ENCODE measurements around the gene RSL1D1. TPM values are rescaled to one million over a fixed set of nuclear protein-coding genes. Genes with fewer than 3 reads are reported as not detected.
A peak's percentile ranks its signal among the peaks of the same experiment; 100 is the strongest.

The RSL1D1 gene
- polyA plus RNA-seq, 1 experiment = 169 TPM

- POLR2A ChIA-PET = interaction anchor here (0.6 to 1.9 kb wide), 3 partner anchors 16 to 169 kb away, joined by 3 to 5 read pairs (median 3); partner anchors contain the start of gene ZC3H7A
- TF ChIP-seq CTCF (IDR thresholded peaks at IDR 0.05; ENCODE audit: low read depth, low read length) = no peak
- H3K4me3 ChIP-seq (ENCODE audit: low read depth, low read length) = peak overlapping the region; percentile 99
- no peaks in the 10 kb centered on the region for H3K27me3 ChIP-seq (ENCODE audit: control insufficient read depth, insufficient read depth, low read length)
- CTCF ChIA-PET = interaction anchor here (0.7 to 0.9 kb wide), 2 partner anchors 215 to 455 kb away, joined by 3 read pairs; no protein-coding TSS in a partner anchor
- DNase-seq (ENCODE audit: low read depth, low spot score) = no peak
- peak overlapping the region; percentile 78 for H3K27ac ChIP-seq (ENCODE audit: low read depth, low read length)
- H3K9me3 ChIP-seq (ENCODE audit: control insufficient read depth, insufficient read depth, low read length) = peaks cover 3% of the 10 kb centered on the region; the same call in 1 of the 2 replicates
Observed at GRCh38 chr16:11852092-11852809, 909 bp upstream of the RSL1D1 start.

- TF ChIP-seq CTCF (IDR thresholded peaks at IDR 0.05; ENCODE audit: low read depth, low read length) = no peak
- H3K9me3 ChIP-seq (ENCODE audit: control insufficient read depth, insufficient read depth, low read length) = peaks cover 3% of the 10 kb centered on the region; the same call in 1 of the 2 replicates
- DNase-seq (ENCODE audit: low read depth, low spot score) = no peak
- H3K27me3 ChIP-seq (ENCODE audit: control insufficient read depth, insufficient read depth, low read length) = no peaks in the 10 kb centered on the region
- CTCF ChIA-PET = interaction anchor here (1.6 to 2.8 kb wide), 2 partner anchors 51 to 219 kb away, joined by 3 to 11 read pairs; no protein-coding TSS in a partner anchor
- POLR2A ChIA-PET = interaction anchor here (0.9 kb wide), 1 partner anchor 106 kb away, joined by 3 read pairs; the partner anchor contains the start of gene TXNDC11
- peak overlapping the region; percentile 21 for H3K27ac ChIP-seq (ENCODE audit: low read depth, low read length)
- no peak overlapping the region for H3K4me3 ChIP-seq (ENCODE audit: low read depth, low read length)
Observed at GRCh38 chr16:11848842-11849241, 2.5 kb downstream of the RSL1D1 start.

- ChIA-PET POLR2A (no interaction called here), CTCF (interaction anchor here (4.3 kb wide), 1 partner anchor 224 kb away, joined by 16 read pairs; no protein-coding TSS in a partner anchor)
- Histone ChIP-seq H3K27me3 (ENCODE audit: control insufficient read depth, insufficient read depth, low read length) (no peaks in the 10 kb centered on the region), H3K4me3 (ENCODE audit: low read depth, low read length) (no peak overlapping the region), H3K27ac (ENCODE audit: low read depth, low read length) (no peak overlapping the region), H3K9me3 (ENCODE audit: control insufficient read depth, insufficient read depth, low read length) (no peaks in the 10 kb centered on the region)
- TF ChIP-seq CTCF (IDR thresholded peaks at IDR 0.05; ENCODE audit: low read depth, low read length) = no peak
- DNase-seq (ENCODE audit: low read depth, low spot score) = no peak
Observed at GRCh38 chr16:11844499-11844898, 6.8 kb downstream of the RSL1D1 start.

GRCh38 chr16:11843861-11844260, 7.5 kb downstream of the RSL1D1 start:
- no peak overlapping the region for H3K4me3 ChIP-seq (ENCODE audit: low read depth, low read length)
- H3K27me3 ChIP-seq (ENCODE audit: control insufficient read depth, insufficient read depth, low read length) = no peaks in the 10 kb centered on the region
- no peak for TF ChIP-seq CTCF (IDR thresholded peaks at IDR 0.05; ENCODE audit: low read depth, low read length)
- CTCF ChIA-PET = interaction anchor here (0.6 kb wide), 1 partner anchor 32 kb away, joined by 3 read pairs; no protein-coding TSS in a partner anchor
- no peak for DNase-seq (ENCODE audit: low read depth, low spot score)
- H3K9me3 ChIP-seq (ENCODE audit: control insufficient read depth, insufficient read depth, low read length) = no peaks in the 10 kb centered on the region
- POLR2A ChIA-PET = no interaction called here
- no peak overlapping the region for H3K27ac ChIP-seq (ENCODE audit: low read depth, low read length)

- POLR2A ChIA-PET = interaction anchor here (0.7 kb wide), 1 partner anchor 277 kb away, joined by 4 read pairs; no protein-coding TSS in a partner anchor
- CTCF ChIA-PET = interaction anchor here (0.6 kb wide), 1 partner anchor 32 kb away, joined by 3 read pairs; no protein-coding TSS in a partner anchor
- TF ChIP-seq CTCF (IDR thresholded peaks at IDR 0.05; ENCODE audit: low read depth, low read length) = no peak
Observed at GRCh38 chr16:11843206-11843605, 8.1 kb downstream of the RSL1D1 start.

More at GRCh38 chr16:11843206-11843605, 8.1 kb downstream of the RSL1D1 start:
- Histone ChIP-seq H3K27ac (ENCODE audit: low read depth, low read length) (no peak overlapping the region), H3K27me3 (ENCODE audit: control insufficient read depth, insufficient read depth, low read length) (no peaks in the 10 kb centered on the region), H3K4me3 (ENCODE audit: low read depth, low read length) (no peak overlapping the region), H3K9me3 (ENCODE audit: control insufficient read depth, insufficient read depth, low read length) (no peaks in the 10 kb centered on the region)
- no peak for DNase-seq (ENCODE audit: low read depth, low spot score)
